ENCODE measurements around the gene STK32C. TPM values are rescaled to one million over a fixed set of nuclear protein-coding genes. Genes with fewer than 3 reads are reported as not detected.

STK32C gene
- total and polyA plus RNA-seq, 4 donors, result 4.9 to 12.4 (median 9.7) TPM

DNA sequence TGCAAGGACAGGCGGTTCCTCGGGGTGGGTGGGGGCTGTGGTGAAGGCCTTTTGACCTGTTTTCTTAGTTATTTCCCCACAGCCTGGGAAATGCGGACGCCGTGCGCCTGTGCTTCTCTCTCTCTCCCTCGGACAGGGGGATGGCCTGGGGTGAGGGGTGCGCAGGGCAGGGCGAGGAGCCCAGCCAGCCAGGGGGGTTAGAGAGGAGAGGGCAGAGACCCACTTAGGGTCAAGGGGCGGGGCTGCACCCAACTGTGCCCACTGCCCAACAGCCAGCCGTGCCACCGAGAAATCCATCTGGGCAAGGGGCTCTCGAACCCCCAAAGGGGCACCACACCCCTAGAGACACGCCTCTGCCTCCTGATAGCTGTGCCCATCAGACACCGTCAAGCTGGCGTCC is 67.2 kb downstream of the STK32C start:
- no peaks in the 10 kb centered on the region for H3K4me1 ChIP-seq (ENCODE audit: control insufficient read depth in 1 of 2, insufficient read depth in 2 of 2, low read length in 2 of 2)
- DNase-seq (no peak), ATAC-seq (ENCODE audit: low FRiP score) (no peak)
- H3K9me3 ChIP-seq (ENCODE audit: control insufficient read depth, low read length), result no peaks in the 10 kb centered on the region
- no peak overlapping the region for H3K27ac ChIP-seq (ENCODE audit: low read depth in 1 of 2, low read length in 2 of 2)
- H3K36me3 ChIP-seq (ENCODE audit: control insufficient read depth in 1 of 2, insufficient read depth in 2 of 2, low read length in 1 of 2), result no peaks in the 10 kb centered on the region
- intact Hi-C loops (cut with DNase I), result no loop called here
- no peak overlapping the region for H3K4me3 ChIP-seq (ENCODE audit: low read length in 2 of 2)
- 85 to 88% methylated on average over 14 to 16 of the region's 16 CpGs for WGBS, 2 donors
- no peaks in the 10 kb centered on the region for H3K27me3 ChIP-seq (ENCODE audit: control insufficient read depth in 1 of 2, insufficient read depth in 2 of 2, low read length in 1 of 2)

DNA sequence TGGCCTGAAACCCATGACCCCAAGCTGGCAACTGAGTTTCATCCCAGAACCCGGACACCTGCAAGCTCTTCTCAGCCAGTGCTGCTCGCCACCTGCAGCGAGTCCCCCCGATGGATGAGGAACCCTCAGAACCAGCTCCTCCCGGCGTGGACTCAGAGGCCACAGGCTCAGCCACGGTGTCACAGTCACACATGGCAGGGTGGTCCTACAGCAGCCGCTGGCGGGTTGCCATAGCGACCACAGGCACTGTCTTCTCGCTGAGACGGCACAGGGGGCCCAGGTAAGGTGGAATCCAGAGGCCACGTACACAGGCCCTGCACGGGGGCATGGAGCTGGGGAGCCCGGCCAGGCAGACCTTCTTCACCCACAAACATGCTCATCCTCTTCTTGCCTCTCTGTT is 67.6 kb downstream of the STK32C start:
- Histone ChIP-seq H3K9me3 (ENCODE audit: control insufficient read depth, low read length) (no peaks in the 10 kb centered on the region), H3K27ac (ENCODE audit: low read depth in 1 of 2, low read length in 2 of 2) (no peak overlapping the region), H3K4me3 (ENCODE audit: low read length in 2 of 2) (no peak overlapping the region), H3K36me3 (ENCODE audit: control insufficient read depth in 1 of 2, insufficient read depth in 2 of 2, low read length in 1 of 2) (no peaks in the 10 kb centered on the region), H3K27me3 (ENCODE audit: control insufficient read depth in 1 of 2, insufficient read depth in 2 of 2, low read length in 1 of 2) (no peaks in the 10 kb centered on the region), H3K4me1 (ENCODE audit: control insufficient read depth in 1 of 2, insufficient read depth in 2 of 2, low read length in 2 of 2) (no peaks in the 10 kb centered on the region)
- WGBS, 2 donors, result 89 to 90% methylated on average over 15 of the region's 15 CpGs
- no peak for ATAC-seq (ENCODE audit: low FRiP score)
- DNase-seq, result no peak
- intact Hi-C loops (cut with DNase I), result no loop called here

DNA sequence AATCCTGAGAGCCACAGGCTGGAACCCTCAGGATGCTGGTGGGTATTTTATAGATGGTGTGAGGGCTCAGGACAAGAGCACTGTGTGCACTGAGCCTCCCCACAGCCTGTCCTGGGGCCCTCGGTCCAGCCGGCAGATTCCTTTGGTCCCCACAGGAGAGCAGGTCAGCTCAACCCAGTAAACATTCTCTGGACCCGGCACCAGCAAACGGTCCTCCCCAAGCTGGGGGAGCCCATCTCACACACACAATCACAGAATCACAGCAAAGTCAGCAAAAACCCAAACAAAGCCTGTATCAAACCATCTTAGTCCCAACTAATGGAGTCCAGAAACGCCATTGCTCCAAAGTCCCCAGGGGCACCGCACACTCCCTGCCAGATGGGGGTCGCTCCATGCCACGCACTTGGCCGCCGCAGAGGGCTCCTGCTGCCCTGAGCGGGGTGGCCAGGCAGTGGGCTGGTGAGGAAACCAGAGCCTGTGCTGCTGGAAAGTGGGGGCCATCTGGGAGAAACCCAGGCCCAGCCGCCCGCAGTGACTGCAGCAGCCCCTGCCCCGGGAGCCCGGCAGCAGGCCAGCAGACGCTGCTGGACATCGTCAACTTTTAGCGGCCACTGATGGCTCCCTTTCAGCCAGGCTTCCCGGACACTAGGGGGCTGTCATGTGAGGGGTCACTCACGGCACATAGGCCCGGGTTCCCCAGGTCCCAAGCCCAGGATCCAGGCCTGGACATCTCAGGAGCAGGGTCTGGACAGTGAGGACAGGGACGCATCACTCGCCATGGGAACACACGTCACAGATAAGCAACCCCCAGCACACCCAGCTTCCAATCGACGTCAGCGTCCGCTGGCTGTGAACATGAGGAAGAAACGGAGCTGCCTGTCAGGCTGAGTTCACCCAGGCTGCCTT is 68.4 kb downstream of the STK32C start:
- no peaks in the 10 kb centered on the region for H3K4me1 ChIP-seq (ENCODE audit: control insufficient read depth in 1 of 2, insufficient read depth in 2 of 2, low read length in 2 of 2)
- H3K27me3 ChIP-seq (ENCODE audit: control insufficient read depth in 1 of 2, insufficient read depth in 2 of 2, low read length in 1 of 2), result no peaks in the 10 kb centered on the region
- intact Hi-C loops (cut with DNase I), result no loop called here
- ATAC-seq (ENCODE audit: low FRiP score) (no peak), DNase-seq (no peak)
- H3K4me3 ChIP-seq (ENCODE audit: low read length in 2 of 2), result no peak overlapping the region
- 64 to 65% methylated on average over 29 of the region's 29 CpGs for WGBS, 2 donors
- no peaks in the 10 kb centered on the region for H3K36me3 ChIP-seq (ENCODE audit: control insufficient read depth in 1 of 2, insufficient read depth in 2 of 2, low read length in 1 of 2)
- no peaks in the 10 kb centered on the region for H3K9me3 ChIP-seq (ENCODE audit: control insufficient read depth, low read length)
- no peak overlapping the region for H3K27ac ChIP-seq (ENCODE audit: low read depth in 1 of 2, low read length in 2 of 2)

DNA sequence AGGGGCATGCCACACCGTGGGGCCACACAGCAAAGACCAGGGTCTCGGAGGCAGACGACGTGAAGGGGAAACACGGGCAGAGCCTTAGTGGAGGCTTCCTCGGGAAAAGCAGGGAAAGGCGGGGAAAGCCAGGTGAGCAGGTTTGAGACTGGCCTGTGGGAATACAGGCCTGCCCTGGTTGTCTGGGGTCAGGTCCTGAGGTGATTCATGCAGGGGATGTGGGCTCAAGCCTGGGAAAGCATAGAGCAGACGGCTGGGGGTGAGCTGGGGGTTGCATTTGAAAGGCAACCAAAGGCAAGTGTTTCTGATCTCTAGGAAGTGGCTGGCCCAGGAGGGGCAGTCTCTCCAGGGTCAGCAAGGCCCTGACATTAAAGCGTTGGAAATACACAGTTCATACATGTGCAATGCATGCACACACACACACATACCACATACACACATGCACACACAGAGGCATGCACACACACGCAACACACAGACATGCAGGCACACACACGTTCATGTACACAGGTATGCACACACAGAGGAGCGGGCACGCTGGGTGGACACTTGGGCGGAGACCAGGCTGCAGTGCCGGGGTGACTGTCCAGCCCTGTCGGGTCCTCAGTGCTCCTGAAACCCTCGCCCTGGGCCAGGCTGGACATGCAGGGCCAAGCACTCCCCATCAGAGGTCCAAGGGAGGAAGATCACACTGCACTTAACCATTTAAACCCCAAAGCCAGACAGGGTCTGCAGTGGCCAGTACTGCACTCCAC is 69.2 kb downstream of the STK32C start:
- Histone ChIP-seq H3K27me3 (ENCODE audit: control insufficient read depth in 1 of 2, insufficient read depth in 2 of 2, low read length in 1 of 2) (no peaks in the 10 kb centered on the region), H3K9me3 (ENCODE audit: control insufficient read depth, low read length) (no peaks in the 10 kb centered on the region), H3K36me3 (ENCODE audit: control insufficient read depth in 1 of 2, insufficient read depth in 2 of 2, low read length in 1 of 2) (no peaks in the 10 kb centered on the region), H3K27ac (ENCODE audit: low read depth in 1 of 2, low read length in 2 of 2) (no peak overlapping the region), H3K4me3 (ENCODE audit: low read length in 2 of 2) (no peak overlapping the region), H3K4me1 (ENCODE audit: control insufficient read depth in 1 of 2, insufficient read depth in 2 of 2, low read length in 2 of 2) (no peaks in the 10 kb centered on the region)
- ATAC-seq (ENCODE audit: low FRiP score) (no peak), DNase-seq (no peak)
- 88% methylated on average over 17 of the region's 17 CpGs for WGBS, 2 donors
- intact Hi-C loops (cut with DNase I), result no loop called here

DNA sequence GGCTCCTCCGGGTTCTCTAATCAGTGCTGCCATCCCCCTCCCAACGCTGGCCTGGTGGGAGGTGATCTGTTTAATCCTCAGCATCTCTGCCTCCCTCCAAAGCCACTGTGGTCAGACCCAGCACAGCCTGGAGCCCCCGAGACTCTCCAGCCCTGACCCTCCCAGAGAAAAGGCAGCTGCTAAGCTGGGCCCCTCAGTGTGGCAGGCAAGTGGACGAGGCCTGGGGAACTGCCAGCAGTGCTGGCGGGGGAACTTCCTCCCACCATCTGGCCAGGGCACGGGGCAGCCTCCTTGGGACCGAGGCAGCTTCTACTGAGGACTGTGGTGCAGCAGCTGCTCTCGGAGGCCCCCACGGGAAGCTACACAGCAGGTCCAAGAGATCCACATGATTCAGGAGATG is 69.9 kb downstream of the STK32C start:
- Histone ChIP-seq H3K9me3 (ENCODE audit: control insufficient read depth, low read length) (no peaks in the 10 kb centered on the region), H3K27me3 (ENCODE audit: control insufficient read depth in 1 of 2, insufficient read depth in 2 of 2, low read length in 1 of 2) (no peaks in the 10 kb centered on the region), H3K4me1 (ENCODE audit: control insufficient read depth in 1 of 2, insufficient read depth in 2 of 2, low read length in 2 of 2) (no peaks in the 10 kb centered on the region), H3K4me3 (ENCODE audit: low read length in 2 of 2) (no peak overlapping the region), H3K36me3 (ENCODE audit: control insufficient read depth in 1 of 2, insufficient read depth in 2 of 2, low read length in 1 of 2) (no peaks in the 10 kb centered on the region), H3K27ac (ENCODE audit: low read depth in 1 of 2, low read length in 2 of 2) (no peak overlapping the region)
- intact Hi-C loops (cut with DNase I), result no loop called here
- no peak for DNase-seq
- 37 to 42% methylated on average over 9 of the region's 9 CpGs for WGBS, 2 donors
- ATAC-seq (ENCODE audit: low FRiP score), result no peak

DNA sequence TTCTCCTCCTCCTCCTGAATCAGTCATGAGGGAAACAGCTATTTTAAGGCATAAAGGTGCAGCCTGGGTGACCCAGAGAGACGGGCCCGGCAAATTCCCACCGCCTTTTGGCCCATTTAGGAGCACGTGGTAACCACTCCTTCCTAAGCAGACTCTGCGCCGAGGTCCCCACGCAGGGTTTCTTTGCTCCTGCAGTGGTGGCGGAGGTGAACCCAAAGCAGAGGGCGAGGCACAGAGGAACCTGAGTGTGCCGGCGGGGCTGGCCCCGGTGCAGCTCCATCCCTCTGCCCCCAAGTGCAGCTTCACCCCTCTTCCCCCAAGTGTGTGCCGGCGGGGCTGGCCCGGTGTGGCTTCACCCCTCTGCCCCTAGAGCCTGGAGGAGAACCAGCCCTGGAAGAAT is 70.4 kb downstream of the STK32C start:
- no peaks in the 10 kb centered on the region for H3K27me3 ChIP-seq (ENCODE audit: control insufficient read depth in 1 of 2, insufficient read depth in 2 of 2, low read length in 1 of 2)
- no peaks in the 10 kb centered on the region for H3K9me3 ChIP-seq (ENCODE audit: control insufficient read depth, low read length)
- H3K36me3 ChIP-seq (ENCODE audit: control insufficient read depth in 1 of 2, insufficient read depth in 2 of 2, low read length in 1 of 2), result no peaks in the 10 kb centered on the region
- no peaks in the 10 kb centered on the region for H3K4me1 ChIP-seq (ENCODE audit: control insufficient read depth in 1 of 2, insufficient read depth in 2 of 2, low read length in 2 of 2)
- ATAC-seq (ENCODE audit: low FRiP score), result no peak
- no peak for DNase-seq
- WGBS, 2 donors, result 85 to 92% methylated on average over 10 to 15 of the region's 15 CpGs
- no peak overlapping the region for H3K27ac ChIP-seq (ENCODE audit: low read depth in 1 of 2, low read length in 2 of 2)
- no peak overlapping the region for H3K4me3 ChIP-seq (ENCODE audit: low read length in 2 of 2)
- intact Hi-C loops (cut with DNase I), result no loop called here

DNA sequence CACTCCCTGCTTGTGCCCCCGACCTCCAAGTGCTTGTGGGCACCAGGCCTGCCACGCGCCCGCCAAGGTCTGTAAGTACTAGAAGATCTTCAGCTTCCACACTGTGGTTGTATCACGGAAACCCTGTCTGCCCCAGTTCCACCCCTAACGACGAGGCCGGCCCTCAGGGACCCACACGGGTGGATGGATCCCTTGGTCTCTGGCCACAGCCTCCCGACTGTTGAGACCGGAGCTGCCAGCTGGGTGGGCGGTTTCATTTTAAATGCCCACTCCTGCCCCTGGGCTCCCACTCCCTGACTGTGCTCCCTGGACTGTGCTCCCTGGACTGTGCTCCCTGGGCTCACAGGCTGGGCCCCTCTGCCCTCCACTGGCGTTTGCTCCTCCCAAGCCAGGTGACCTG is 70.9 kb downstream of the STK32C start:
- intact Hi-C loops (cut with DNase I), result no loop called here
- ATAC-seq (ENCODE audit: low FRiP score) (no peak), DNase-seq (no peak)
- Histone ChIP-seq H3K4me3 (ENCODE audit: low read length in 2 of 2) (no peak overlapping the region), H3K27me3 (ENCODE audit: control insufficient read depth in 1 of 2, insufficient read depth in 2 of 2, low read length in 1 of 2) (no peaks in the 10 kb centered on the region), H3K9me3 (ENCODE audit: control insufficient read depth, low read length) (no peaks in the 10 kb centered on the region), H3K4me1 (ENCODE audit: control insufficient read depth in 1 of 2, insufficient read depth in 2 of 2, low read length in 2 of 2) (no peaks in the 10 kb centered on the region), H3K27ac (ENCODE audit: low read depth in 1 of 2, low read length in 2 of 2) (no peak overlapping the region), H3K36me3 (ENCODE audit: control insufficient read depth in 1 of 2, insufficient read depth in 2 of 2, low read length in 1 of 2) (no peaks in the 10 kb centered on the region)
- WGBS, 2 donors, result 90 to 92% methylated on average over 13 of the region's 13 CpGs

DNA sequence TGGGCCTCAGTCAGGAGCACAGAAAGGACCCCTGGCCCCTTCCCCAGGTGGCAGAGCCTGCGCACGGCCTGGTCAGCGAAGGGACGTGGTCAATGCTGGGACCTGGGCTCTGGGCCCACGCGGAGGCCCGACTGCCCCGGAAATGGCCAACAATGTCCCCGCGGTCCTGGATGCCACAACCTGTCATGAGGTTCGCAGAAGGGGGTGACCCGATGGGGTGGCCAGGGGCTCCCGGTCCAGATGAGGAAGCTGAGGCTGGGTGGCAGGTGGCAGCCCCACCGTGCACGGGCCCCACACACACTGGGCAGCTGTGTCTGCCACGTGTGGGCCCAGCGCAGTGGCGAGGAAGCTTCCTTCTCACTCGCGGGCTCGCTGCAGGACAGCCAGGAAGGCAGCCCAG is 71.6 kb downstream of the STK32C start:
- no peaks in the 10 kb centered on the region for H3K27me3 ChIP-seq (ENCODE audit: control insufficient read depth in 1 of 2, insufficient read depth in 2 of 2, low read length in 1 of 2)
- H3K4me3 ChIP-seq (ENCODE audit: low read length in 2 of 2), result no peak overlapping the region
- no peaks in the 10 kb centered on the region for H3K4me1 ChIP-seq (ENCODE audit: control insufficient read depth in 1 of 2, insufficient read depth in 2 of 2, low read length in 2 of 2)
- H3K27ac ChIP-seq (ENCODE audit: low read depth in 1 of 2, low read length in 2 of 2), result no peak overlapping the region
- 92 to 95% methylated on average over 20 to 21 of the region's 21 CpGs for WGBS, 2 donors
- H3K9me3 ChIP-seq (ENCODE audit: control insufficient read depth, low read length), result no peaks in the 10 kb centered on the region
- no peak for DNase-seq
- no peak for ATAC-seq (ENCODE audit: low FRiP score)
- no peaks in the 10 kb centered on the region for H3K36me3 ChIP-seq (ENCODE audit: control insufficient read depth in 1 of 2, insufficient read depth in 2 of 2, low read length in 1 of 2)
- intact Hi-C loops (cut with DNase I), result no loop called here

DNA sequence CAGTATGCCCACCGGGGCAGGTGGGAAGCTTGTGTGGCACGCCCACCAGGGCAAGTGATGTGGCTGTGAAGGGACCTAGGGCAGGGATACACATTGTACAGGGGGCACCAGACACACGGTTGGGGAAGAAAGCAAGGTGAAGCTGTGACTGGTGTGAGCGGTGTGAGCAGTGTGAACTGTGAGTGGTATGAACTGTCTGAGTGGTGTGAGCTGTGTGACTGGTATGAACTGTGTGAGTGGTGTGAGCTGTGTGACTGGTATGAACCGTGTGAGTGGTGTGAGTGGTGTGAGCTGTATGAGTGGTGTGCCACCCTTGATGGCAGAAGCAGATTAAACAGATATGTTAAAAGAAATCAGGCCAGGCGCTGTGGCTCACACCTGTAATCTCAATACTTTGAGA is 72.9 kb downstream of the STK32C start:
- intact Hi-C loops (cut with DNase I), result no loop called here
- no peaks in the 10 kb centered on the region for H3K9me3 ChIP-seq (ENCODE audit: control insufficient read depth, low read length)
- H3K36me3 ChIP-seq (ENCODE audit: control insufficient read depth in 1 of 2, insufficient read depth in 2 of 2, low read length in 1 of 2), result no peaks in the 10 kb centered on the region
- H3K27me3 ChIP-seq (ENCODE audit: control insufficient read depth in 1 of 2, insufficient read depth in 2 of 2, low read length in 1 of 2), result no peaks in the 10 kb centered on the region
- H3K4me3 ChIP-seq (ENCODE audit: low read length in 2 of 2), result no peak overlapping the region
- WGBS, 2 donors, result 91 to 94% methylated on average over 6 of the region's 6 CpGs
- DNase-seq (no peak), ATAC-seq (ENCODE audit: low FRiP score) (no peak)
- H3K27ac ChIP-seq (ENCODE audit: low read depth in 1 of 2, low read length in 2 of 2), result no peak overlapping the region
- H3K4me1 ChIP-seq (ENCODE audit: control insufficient read depth in 1 of 2, insufficient read depth in 2 of 2, low read length in 2 of 2), result no peaks in the 10 kb centered on the region
